Activated naive CD4-positive, alpha-beta T cell treated with anti-CD3 and anti-CD28 coated beads, Interleukin-2, amount 50 U/mL, for 16 hours (primary cell): ENCODE results near the gene FBN2.
"Not testable (repeated sequence)": the region's sequence is repeated elsewhere in the genome, so short reads cannot be mapped to it uniquely, and the experiment has no call there.

Source experiments
- DNase-seq: peaks from one replicate; pipeline ENCODE4 v3.0.0-alpha.2; 2020

FBN2 gene

GRCh38 chr5:128349044-128349858 lies 188.8 kb downstream of the FBN2 start:
- DNase-seq, result no peak

GRCh38 chr5:128346038-128346437 lies 192.0 kb downstream of the FBN2 start:
- DNase-seq, result no peak

- no peak for DNase-seq
Observed at GRCh38 chr5:128345247-128345646, 192.8 kb downstream of the FBN2 start.

GRCh38 chr5:128343168-128343567 lies 194.9 kb downstream of the FBN2 start:
- DNase-seq, result no peak

GRCh38 chr5:128341056-128341455 lies 197.0 kb downstream of the FBN2 start:
- no peak for DNase-seq

GRCh38 chr5:128340648-128341047 lies 197.4 kb downstream of the FBN2 start:
- DNase-seq, result no peak

GRCh38 chr5:128339585-128339984 lies 198.5 kb downstream of the FBN2 start:
- DNase-seq, result no peak

- DNase-seq, result no peak
Observed at GRCh38 chr5:128338649-128339048, 199.4 kb downstream of the FBN2 start.

GRCh38 chr5:128335339-128335738 lies 202.7 kb downstream of the FBN2 start:
- no peak for DNase-seq

GRCh38 chr5:128334010-128334716 lies 203.9 kb downstream of the FBN2 start:
- no peak for DNase-seq

GRCh38 chr5:128331261-128331660 lies 206.8 kb downstream of the FBN2 start:
- no peak for DNase-seq

- DNase-seq, result no peak
Observed at GRCh38 chr5:128329386-128329939, 208.6 kb downstream of the FBN2 start.

GRCh38 chr5:128328446-128328845 lies 209.6 kb downstream of the FBN2 start:
- DNase-seq, result no peak

- DNase-seq, result no peak
Observed at GRCh38 chr5:128328007-128328406, 210.0 kb downstream of the FBN2 start.

GRCh38 chr5:128321418-128321817 lies 216.6 kb downstream of the FBN2 start:
- not testable (repeated sequence) for DNase-seq

- DNase-seq, result no peak
Observed at GRCh38 chr5:128318691-128319090, 219.4 kb downstream of the FBN2 start.

- DNase-seq, result no peak
Observed at GRCh38 chr5:128317481-128317880, 220.6 kb downstream of the FBN2 start.

GRCh38 chr5:128315671-128316070 lies 222.4 kb downstream of the FBN2 start:
- DNase-seq, result no peak

- DNase-seq, result no peak
Observed at GRCh38 chr5:128305341-128305740, 232.7 kb downstream of the FBN2 start.

GRCh38 chr5:128304791-128305190 lies 233.3 kb downstream of the FBN2 start:
- DNase-seq, result no peak

GRCh38 chr5:128304088-128304487 lies 234.0 kb downstream of the FBN2 start:
- DNase-seq, result no peak

GRCh38 chr5:128303593-128303992 lies 234.5 kb downstream of the FBN2 start:
- no peak for DNase-seq

- DNase-seq, result no peak
Observed at GRCh38 chr5:128300181-128300580, 237.9 kb downstream of the FBN2 start.
